ENCODE results near the gene ZFYVE19. TPM values are rescaled to one million over a fixed set of nuclear protein-coding genes. Genes with fewer than 3 reads are reported as not detected.

Gene ZFYVE19
- total and polyA plus RNA-seq, 2 of the 13 experiments (the other 11 are each of a cell fraction or from before 2014, with no cell fraction given): 23.3 to 44.0 TPM

- TF ChIP-seq ELF1 (CRISPR knock-in tag; IDR thresholded peaks at IDR 0.05) (0 out of 2 replicates have a peak, but pooled peaks have one; percentile 16), ZBTB10 (CRISPR knock-in tag; IDR thresholded peaks at IDR 0.05; ENCODE audit: borderline replicate concordance) (no peak), ZMYM3 (CRISPR knock-in tag; IDR thresholded peaks at IDR 0.05) (peak; percentile 53; the same call in 1 of the 2 replicates), HNRNPK (IDR thresholded peaks at IDR 0.05; ENCODE audit: low read depth, low read length, poor library complexity, severe bottlenecking) (no peak), FOXC1 (CRISPR knock-in tag; IDR thresholded peaks at IDR 0.05; ENCODE audit: borderline replicate concordance) (no peak), ZFX (CRISPR knock-in tag; IDR thresholded peaks at IDR 0.05; ENCODE audit: low read depth) (peak; percentile 41; the same call in 1 of the 2 replicates), ZNF703 (CRISPR knock-in tag; IDR thresholded peaks at IDR 0.05; ENCODE audit: borderline replicate concordance) (no peak), ZSCAN25 (CRISPR knock-in tag; IDR thresholded peaks at IDR 0.05) (peak; percentile 78), JUNB (CRISPR knock-in tag; IDR thresholded peaks at IDR 0.05; ENCODE audit: borderline replicate concordance) (no peak), THAP9 (CRISPR knock-in tag; IDR thresholded peaks at IDR 0.05; ENCODE audit: borderline replicate concordance) (0 out of 2 replicates have a peak, but pooled peaks have one; percentile 29), ZNF598 (CRISPR knock-in tag; IDR thresholded peaks at IDR 0.05; ENCODE audit: borderline replicate concordance) (no peak), ZNF430 (CRISPR knock-in tag; IDR thresholded peaks at IDR 0.05) (peak; percentile 54; the same call in 1 of the 2 replicates), HIC2 (CRISPR knock-in tag; IDR thresholded peaks at IDR 0.05; ENCODE audit: low read depth) (no peak), MED1 (CRISPR knock-in tag; IDR thresholded peaks at IDR 0.05) (0 out of 2 replicates have a peak, but pooled peaks have one; percentile 22), ZNF574 (CRISPR knock-in tag; IDR thresholded peaks at IDR 0.05) (peak; percentile 47)
These were observed 50.9 kb downstream of the ZFYVE19 start (continued) for GRCh38 chr15:40857601-40858341.

Data from HepG2 (cell line).